GM06990 (cell line): Measurements from ENCODE around the gene ZKSCAN4.

Experiments used
- DNase-seq: peaks from one replicate; pipeline ENCODE4 v3.0.0-alpha.2; 2011; ENCODE audit not compliant: insufficient read length; ENCODE audit errors: extremely low read depth
- H3K27me3 ChIP-seq: replicated peaks from 2 replicates; pipeline ENCODE4 v1.6.0; 2011; ENCODE audit warnings: low read length; ENCODE audit not compliant: control insufficient read depth, insufficient read depth
- H3K36me3 ChIP-seq: 2 replicates; pipeline ENCODE4 v1.5.1; 2011; ENCODE audit warnings: low read length; ENCODE audit not compliant: control insufficient read depth, insufficient read depth
- H3K4me3 ChIP-seq: replicated peaks from 2 replicates; pipeline ENCODE4 v1.5.1; 2011; ENCODE audit warnings: low read depth, mild to moderate bottlenecking, control low read depth, low read length
- CTCF ChIP-seq: IDR thresholded peaks from 2 replicates; pipeline ENCODE4 v1.5.1; 2011; ENCODE audit warnings: low read length, control low read depth, mild to moderate bottlenecking, inconsistent platforms; ENCODE audit not compliant: insufficient read depth, poor library complexity, severe bottlenecking

ZKSCAN4 gene

GRCh38 chr6:28245206-28245941 lies 6.7 kb downstream of the ZKSCAN4 start:
- H3K27me3 ChIP-seq: no peaks in the 10 kb centered on the region
- H3K36me3 ChIP-seq: peaks cover 8% of the 10 kb centered on the region
- no peak for DNase-seq
- H3K4me3 ChIP-seq: no peak overlapping the region
- no peak for TF ChIP-seq CTCF

GRCh38 chr6:28243946-28244345 lies 8.1 kb downstream of the ZKSCAN4 start:
- Histone ChIP-seq H3K4me3 (no peak overlapping the region), H3K36me3 (peaks cover 8% of the 10 kb centered on the region), H3K27me3 (no peaks in the 10 kb centered on the region)
- no peak for DNase-seq
- no peak for TF ChIP-seq CTCF

- Histone ChIP-seq H3K4me3 (no peak overlapping the region), H3K27me3 (no peaks in the 10 kb centered on the region), H3K36me3 (peaks cover 4% of the 10 kb centered on the region)
- DNase-seq: no peak
- no peak for TF ChIP-seq CTCF
Observed at GRCh38 chr6:28240471-28240870, 11.6 kb downstream of the ZKSCAN4 start.

GRCh38 chr6:28239636-28240035 lies 12.4 kb downstream of the ZKSCAN4 start:
- no peak for DNase-seq
- Histone ChIP-seq H3K27me3 (no peaks in the 10 kb centered on the region), H3K4me3 (no peak overlapping the region), H3K36me3 (peaks cover 4% of the 10 kb centered on the region; the same call in 1 of the 2 replicates)
- TF ChIP-seq CTCF: no peak

- no peak overlapping the region for H3K4me3 ChIP-seq
- no peak for TF ChIP-seq CTCF
Observed at GRCh38 chr6:28235912-28236452, 16.1 kb downstream of the ZKSCAN4 start.

GRCh38 chr6:28232785-28233184 lies 19.3 kb downstream of the ZKSCAN4 start:
- no peak for DNase-seq
- TF ChIP-seq CTCF: no peak
- H3K27me3 ChIP-seq: no peaks in the 10 kb centered on the region
- no peak overlapping the region for H3K4me3 ChIP-seq
- H3K36me3 ChIP-seq: peaks cover 16% of the 10 kb centered on the region

More at GRCh38 chr6:28235912-28236452, 16.1 kb downstream of the ZKSCAN4 start:
- Histone ChIP-seq H3K36me3 (peaks cover 10% of the 10 kb centered on the region), H3K27me3 (no peaks in the 10 kb centered on the region)
- DNase-seq: no peak
